ENCODE data around the gene DPEP3. TPM values are rescaled to one million over a fixed set of nuclear protein-coding genes. Genes with fewer than 3 reads are reported as not detected.
"Not testable (repeated sequence)": the region's sequence is repeated elsewhere in the genome, so short reads cannot be mapped to it uniquely, and the experiment has no call there.

The DPEP3 gene
- total RNA-seq, 6 donors from 2014 or later: 0.15 to 1.0 (median 0.30) TPM; not detected in 2

- H3K27ac ChIP-seq: no peak overlapping the region
- 44 to 58% methylated on average over 3 to 5 of the region's 5 CpGs for WGBS, 2 donors
- no peaks in the 10 kb centered on the region for H3K4me1 ChIP-seq
- H3K4me3 ChIP-seq: no peak overlapping the region
- no peaks in the 10 kb centered on the region for H3K9me3 ChIP-seq
- TF ChIP-seq POLR2AphosphoS5 (IDR thresholded peaks at IDR 0.05): no peak
- TF ChIP-seq EP300 (IDR thresholded peaks at IDR 0.05): no peak
- no peaks in the 10 kb centered on the region for H3K27me3 ChIP-seq
- H3K36me3 ChIP-seq: no peaks in the 10 kb centered on the region
- ATAC-seq (ENCODE audit: low FRiP score in 2 of 2) (no peak), DNase-seq (no peak)
Measured at GRCh38 chr16:67977005-67977404, 3.3 kb downstream of the DPEP3 start.

GRCh38 chr16:67976205-67976604 lies 4.1 kb downstream of the DPEP3 start:
- ATAC-seq (ENCODE audit: low FRiP score in 2 of 2) (no peak), DNase-seq (no peak)
- no peak for TF ChIP-seq CTCF (IDR thresholded peaks at IDR 0.05)
- no peak for TF ChIP-seq EP300 (IDR thresholded peaks at IDR 0.05)
- TF ChIP-seq POLR2A (IDR thresholded peaks at IDR 0.05): no peak
- TF ChIP-seq POLR2AphosphoS5 (IDR thresholded peaks at IDR 0.05): no peak
- Histone ChIP-seq H3K27ac (no peak overlapping the region), H3K4me3 (no peak overlapping the region), H3K36me3 (no peaks in the 10 kb centered on the region), H3K27me3 (no peaks in the 10 kb centered on the region), H3K4me1 (no peaks in the 10 kb centered on the region), H3K9me3 (no peaks in the 10 kb centered on the region)
- WGBS, 2 donors: 100% methylated on average over 1 to 2 of the region's 2 CpGs

- TF ChIP-seq POLR2A (IDR thresholded peaks at IDR 0.05): no peak
- no peak for TF ChIP-seq EP300 (IDR thresholded peaks at IDR 0.05)
- no peak for TF ChIP-seq POLR2AphosphoS5 (IDR thresholded peaks at IDR 0.05)
- no peak for TF ChIP-seq CTCF (IDR thresholded peaks at IDR 0.05)
- DNase-seq (no peak), ATAC-seq (ENCODE audit: low FRiP score in 2 of 2) (no peak)
- Histone ChIP-seq H3K27ac (no peak overlapping the region), H3K9me3 (no peaks in the 10 kb centered on the region), H3K4me3 (no peak overlapping the region), H3K27me3 (no peaks in the 10 kb centered on the region), H3K36me3 (no peaks in the 10 kb centered on the region), H3K4me1 (no peaks in the 10 kb centered on the region)
- 74 to 78% methylated on average over 14 of the region's 14 CpGs for WGBS, 2 donors
Measured at GRCh38 chr16:67975321-67976105, 4.8 kb downstream of the DPEP3 start.

- H3K4me3 ChIP-seq; H3K9me3 ChIP-seq; H3K36me3 ChIP-seq; H3K27ac ChIP-seq; ATAC-seq (ENCODE audit: low FRiP score in 2 of 2); DNase-seq; H3K27me3 ChIP-seq: not testable (repeated sequence)
- 87 to 95% methylated on average over 7 of the region's 7 CpGs for WGBS, 2 donors
- peaks cover 0 to 17% (median 6%) of the 10 kb centered on the region in 4 donors for H3K4me1 ChIP-seq
Measured at GRCh38 chr16:67972285-67972684, 8.0 kb downstream of the DPEP3 start.

GRCh38 chr16:67971111-67971510 lies 9.2 kb downstream of the DPEP3 start:
- ATAC-seq (ENCODE audit: low FRiP score in 2 of 2) (no peak), DNase-seq (no peak)
- H3K36me3 ChIP-seq: no peaks in the 10 kb centered on the region
- H3K27me3 ChIP-seq: no peaks in the 10 kb centered on the region
- no peak overlapping the region for H3K27ac ChIP-seq
- H3K4me3 ChIP-seq: no peak overlapping the region
- TF ChIP-seq POLR2A (IDR thresholded peaks at IDR 0.05) (no peak), EP300 (IDR thresholded peaks at IDR 0.05) (no peak), CTCF (IDR thresholded peaks at IDR 0.05) (no peak), POLR2AphosphoS5 (IDR thresholded peaks at IDR 0.05) (no peak)
- 88 to 96% methylated on average over 9 of the region's 9 CpGs for WGBS, 2 donors
- H3K4me1 ChIP-seq: peaks cover 11 to 29% (median 18%) of the 10 kb centered on the region in 4 donors
- no peaks in the 10 kb centered on the region for H3K9me3 ChIP-seq
